Skin of body (tissue), 3 donors: ENCODE measurements around the gene CSTF2. TPM values are rescaled to one million over a fixed set of nuclear protein-coding genes. Genes with fewer than 3 reads are reported as not detected.

Experiments used
- DNase-seq: peaks from one replicate; lab custom pipeline; 2025; lab: John Stamatoyannopoulos, UW
- small RNA-seq: library from RNA; depleted of rRNA; stranded (forward); fragments of <200 nt; gene quantifications from one replicate; pipeline ENCODE3, GENCODE V24; 2014; ENCODE audit warnings: low replicate concordance
- total RNA-seq: library from RNA; depleted of rRNA; stranded (reverse); fragments of >200 nt; gene quantifications from one replicate; pipeline ENCODE4 v1.2.3, GENCODE V29; 2014

CSTF2 gene
- total RNA-seq, 1 donor from 2014 or later = 8.9 TPM

DNA sequence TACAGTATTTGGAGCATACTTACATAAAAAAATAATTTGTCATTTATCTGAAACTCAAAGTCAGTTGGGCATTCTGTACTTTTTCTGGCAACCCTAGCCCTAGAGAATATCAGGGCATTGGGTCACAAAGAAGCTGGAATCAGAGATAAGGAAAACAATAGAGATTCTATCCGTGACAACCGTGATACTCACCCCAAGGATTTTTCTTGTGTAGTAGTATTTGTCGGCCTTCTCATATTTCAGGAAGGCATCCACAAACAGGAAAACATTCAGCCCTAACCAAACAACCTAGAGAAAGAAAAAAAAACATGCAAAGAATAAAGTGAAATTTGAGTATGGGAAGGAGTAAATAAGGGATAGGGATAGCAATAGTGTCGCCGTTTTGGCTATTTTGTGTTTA, 50.3 kb downstream of the CSTF2 start:
- no peak for DNase-seq

DNA sequence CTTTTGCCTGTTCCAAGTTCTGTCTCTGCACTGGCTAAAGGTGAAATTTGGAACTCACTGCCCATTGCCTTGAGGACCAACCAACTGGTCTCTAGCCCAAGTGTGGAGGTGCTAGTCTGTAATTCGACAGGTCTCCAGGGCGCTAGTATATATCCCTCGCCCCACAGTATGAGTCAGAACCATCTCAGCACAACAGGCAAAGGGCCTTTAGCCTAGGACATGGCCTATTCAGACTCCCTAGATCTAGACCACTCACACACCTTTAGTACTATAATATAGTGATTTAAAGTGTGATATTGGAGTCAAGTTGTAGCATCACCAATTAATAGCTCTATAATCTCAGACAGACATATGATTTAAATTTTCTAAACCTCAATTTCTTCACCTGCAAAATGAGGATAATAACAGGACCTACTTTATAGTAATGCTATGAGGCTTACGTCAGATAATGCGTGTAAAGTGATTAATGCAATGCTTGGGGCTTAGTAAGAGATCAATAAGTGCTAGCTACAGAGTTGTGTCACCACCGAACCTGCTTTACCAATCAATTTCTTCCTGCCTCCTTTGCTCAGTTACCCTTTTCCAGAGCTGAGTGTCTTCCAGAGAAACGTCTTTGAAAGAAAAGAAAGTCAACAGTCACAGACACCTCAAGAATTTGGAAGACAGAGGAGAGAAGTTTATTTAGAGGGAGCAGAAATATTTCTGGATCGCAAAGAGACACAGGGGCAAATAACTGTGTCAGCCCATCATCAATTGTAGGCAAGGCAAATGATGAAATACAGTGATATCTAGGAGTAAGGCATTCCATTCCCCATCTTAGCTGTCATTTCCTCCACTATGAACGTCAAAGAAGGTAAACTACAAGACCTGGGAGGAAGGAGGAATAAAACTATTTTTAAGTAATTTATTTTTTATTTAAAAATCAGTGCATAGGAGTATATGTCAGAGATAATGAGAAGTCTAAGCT, 51.7 kb downstream of the CSTF2 start:
- no peak for DNase-seq

- no peak for DNase-seq
Observed at GRCh38 chrX:100874325-100874724, 54.1 kb downstream of the CSTF2 start, which contains the start of gene NOX1. Gene NOX1, minus strand, starts transcription at chrX:100874359. Its CDS starts 220 bp downstream, at chrX:100874139.

DNA sequence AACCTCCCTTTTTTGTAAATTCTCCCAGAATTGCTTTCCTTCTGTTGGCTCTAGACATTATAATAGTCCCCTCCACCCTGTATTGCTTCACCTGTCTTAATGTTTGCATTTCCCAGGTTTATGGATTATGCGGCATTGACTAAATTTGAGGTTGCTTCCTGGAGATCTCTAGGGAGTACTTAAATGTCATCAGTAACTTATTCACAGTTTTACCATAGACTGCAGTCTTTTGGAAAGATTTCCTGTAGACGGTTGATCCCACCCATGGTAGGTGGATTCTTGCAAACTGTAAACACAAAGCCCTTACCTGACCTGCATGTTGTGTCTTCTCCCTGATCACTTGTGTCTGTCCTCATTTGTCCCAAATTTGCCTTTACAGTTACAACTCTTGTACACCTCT, 60.2 kb downstream of the CSTF2 start:
- DNase-seq = no peak

GRCh38 chrX:100883654-100884053, 63.5 kb downstream of the CSTF2 start:
- no peak for DNase-seq

Small RNA genes lying within 50 kb of the gene (small RNA-seq; reads per million reads assigned to genes)
- 0.07 reads per million for gene RF00411

Other genes starting within 250 kb of the CSTF2 start
- 19.6 TPM for gene TNMD, start 235.5 kb upstream of the CSTF2 start, total RNA-seq
- gene TSPAN6, start 183.6 kb upstream of the CSTF2 start, total RNA-seq = 29.3 TPM
- gene SRPX2, start 176.2 kb upstream of the CSTF2 start, total RNA-seq = 11.2 TPM
- gene SYTL4, start 88.3 kb upstream of the CSTF2 start, total RNA-seq = 3.8 TPM
- gene NOX1, start 54.0 kb downstream of the CSTF2 start, total RNA-seq = not detected
- gene XKRX, start 108.5 kb downstream of the CSTF2 start, total RNA-seq = 7.6 TPM
- not detected for gene ARL13A, start 149.3 kb downstream of the CSTF2 start, total RNA-seq
- gene TRMT2B, start 231.7 kb downstream of the CSTF2 start, total RNA-seq = 8.8 TPM